ENCODE results near the gene ZNF593OS. TPM values are rescaled to one million over a fixed set of nuclear protein-coding genes. Genes with fewer than 3 reads are reported as not detected.

The ZNF593OS gene
- total and polyA plus RNA-seq, 8 donors: 0.35 to 0.68 TPM; not detected in 6

DNA sequence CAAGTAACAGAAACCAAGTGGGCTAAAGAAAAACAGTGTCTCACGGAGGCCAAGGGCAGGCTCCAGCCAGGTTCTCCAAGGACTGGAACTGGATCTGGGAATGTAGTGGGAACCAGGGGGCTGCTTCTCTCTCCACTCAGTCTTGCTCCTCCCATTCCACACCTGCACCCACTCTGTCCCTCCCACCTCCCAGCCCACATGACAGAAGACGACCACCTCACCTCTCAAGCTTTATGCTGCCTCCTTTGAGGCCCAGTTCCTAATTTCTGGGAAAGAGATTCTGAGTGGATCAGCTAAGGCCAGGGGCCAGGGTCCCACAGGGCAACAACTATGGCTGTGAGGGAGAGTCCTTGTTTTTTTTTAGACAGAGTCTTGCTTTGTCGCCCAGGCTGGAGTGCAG, 43.6 kb upstream of the ZNF593OS start:
- no peak overlapping the region for H3K4me3 ChIP-seq
- TF ChIP-seq, protein P1, sequence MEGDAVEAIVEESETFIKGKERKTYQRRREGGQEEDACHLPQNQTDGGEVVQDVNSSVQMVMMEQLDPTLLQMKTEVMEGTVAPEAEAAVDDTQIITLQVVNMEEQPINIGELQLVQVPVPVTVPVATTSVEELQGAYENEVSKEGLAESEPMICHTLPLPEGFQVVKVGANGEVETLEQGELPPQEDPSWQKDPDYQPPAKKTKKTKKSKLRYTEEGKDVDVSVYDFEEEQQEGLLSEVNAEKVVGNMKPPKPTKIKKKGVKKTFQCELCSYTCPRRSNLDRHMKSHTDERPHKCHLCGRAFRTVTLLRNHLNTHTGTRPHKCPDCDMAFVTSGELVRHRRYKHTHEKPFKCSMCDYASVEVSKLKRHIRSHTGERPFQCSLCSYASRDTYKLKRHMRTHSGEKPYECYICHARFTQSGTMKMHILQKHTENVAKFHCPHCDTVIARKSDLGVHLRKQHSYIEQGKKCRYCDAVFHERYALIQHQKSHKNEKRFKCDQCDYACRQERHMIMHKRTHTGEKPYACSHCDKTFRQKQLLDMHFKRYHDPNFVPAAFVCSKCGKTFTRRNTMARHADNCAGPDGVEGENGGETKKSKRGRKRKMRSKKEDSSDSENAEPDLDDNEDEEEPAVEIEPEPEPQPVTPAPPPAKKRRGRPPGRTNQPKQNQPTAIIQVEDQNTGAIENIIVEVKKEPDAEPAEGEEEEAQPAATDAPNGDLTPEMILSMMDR (IDR thresholded peaks at IDR 0.05): no peak
- intact Hi-C loops (cut with DNase I): no loop called here
- no peaks in the 10 kb centered on the region for H3K27me3 ChIP-seq
- FAIRE-seq: no peak
- WGBS, 2 donors: 38 to 45% methylated on average over 3 of the region's 3 CpGs
- H3K9me3 ChIP-seq: no peaks in the 10 kb centered on the region
- no peak overlapping the region for H3K27ac ChIP-seq
- ATAC-seq: no peak
- DNase-seq: no peak
- H3K36me3 ChIP-seq: no peaks in the 10 kb centered on the region
- H3K4me1 ChIP-seq: no peaks in the 10 kb centered on the region

DNA sequence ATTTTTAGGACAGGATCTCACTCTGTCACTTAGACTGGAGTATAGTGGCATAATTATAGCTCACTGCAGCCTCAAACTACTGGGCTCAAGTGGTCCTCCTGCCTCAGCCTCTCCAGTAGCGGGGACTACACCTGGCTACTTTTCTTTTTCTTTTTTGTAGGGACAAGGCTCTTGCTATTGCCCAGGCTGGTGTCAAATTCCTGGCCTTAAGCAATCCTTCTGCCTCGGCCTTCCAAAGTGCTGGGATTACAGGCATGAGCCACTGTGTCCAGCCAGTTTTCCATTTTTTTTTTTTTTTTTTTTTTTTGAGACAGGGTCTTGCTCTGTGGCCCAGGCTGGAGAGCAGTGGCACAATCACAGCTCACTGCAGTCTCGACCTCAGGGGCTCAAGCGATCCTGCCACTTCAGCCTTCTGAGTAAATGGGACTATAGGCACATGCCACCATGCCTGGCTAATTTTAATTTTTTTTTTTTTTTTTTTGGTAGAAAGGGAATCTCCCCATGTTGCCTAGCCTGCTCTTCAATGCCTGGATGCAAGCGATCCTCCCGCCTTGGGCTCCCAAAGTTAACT, 41.8 kb upstream of the ZNF593OS start:
- TF ChIP-seq, protein P1 (IDR thresholded peaks at IDR 0.05): no peak
- WGBS, 2 donors: 82 to 89% methylated on average over 6 of the region's 6 CpGs
- FAIRE-seq: no peak
- peak in 1 of 6 donors; percentile 11 for DNase-seq
- Histone ChIP-seq H3K4me1 (no peaks in the 10 kb centered on the region), H3K4me3 (no peak overlapping the region), H3K36me3 (no peaks in the 10 kb centered on the region), H3K9me3 (no peaks in the 10 kb centered on the region), H3K27ac (no peak overlapping the region), H3K27me3 (no peaks in the 10 kb centered on the region)
- intact Hi-C loops (cut with DNase I): no loop called here
- no peak for ATAC-seq

DNA sequence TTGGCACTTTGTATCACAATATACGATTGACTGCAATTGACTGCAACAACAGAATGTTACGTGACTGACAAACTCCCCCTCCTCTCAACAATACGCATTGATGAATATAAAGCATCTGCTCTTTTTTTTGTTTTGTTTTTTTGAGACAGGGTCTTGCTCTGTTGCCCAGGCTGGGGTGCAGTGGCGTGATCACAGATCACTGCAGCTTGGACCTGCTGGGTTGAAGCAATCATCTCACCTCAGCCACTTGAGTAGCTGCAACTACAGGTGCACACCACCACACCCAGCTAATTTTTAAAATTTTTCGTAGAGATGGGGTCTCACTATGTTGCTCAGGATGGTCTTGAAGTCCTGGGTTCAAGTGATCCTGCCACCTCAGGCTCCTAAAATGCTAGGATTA, 41.1 kb upstream of the ZNF593OS start:
- FAIRE-seq (no peak), ATAC-seq (no peak), DNase-seq (no peak)
- Histone ChIP-seq H3K36me3 (no peaks in the 10 kb centered on the region), H3K27ac (no peak overlapping the region), H3K4me3 (no peak overlapping the region), H3K4me1 (no peaks in the 10 kb centered on the region), H3K9me3 (no peaks in the 10 kb centered on the region), H3K27me3 (no peaks in the 10 kb centered on the region)
- WGBS, 2 donors: 76 to 81% methylated on average over 5 of the region's 5 CpGs
- intact Hi-C loops (cut with DNase I): no loop called here
- TF ChIP-seq, protein P1 (IDR thresholded peaks at IDR 0.05): no peak

DNA sequence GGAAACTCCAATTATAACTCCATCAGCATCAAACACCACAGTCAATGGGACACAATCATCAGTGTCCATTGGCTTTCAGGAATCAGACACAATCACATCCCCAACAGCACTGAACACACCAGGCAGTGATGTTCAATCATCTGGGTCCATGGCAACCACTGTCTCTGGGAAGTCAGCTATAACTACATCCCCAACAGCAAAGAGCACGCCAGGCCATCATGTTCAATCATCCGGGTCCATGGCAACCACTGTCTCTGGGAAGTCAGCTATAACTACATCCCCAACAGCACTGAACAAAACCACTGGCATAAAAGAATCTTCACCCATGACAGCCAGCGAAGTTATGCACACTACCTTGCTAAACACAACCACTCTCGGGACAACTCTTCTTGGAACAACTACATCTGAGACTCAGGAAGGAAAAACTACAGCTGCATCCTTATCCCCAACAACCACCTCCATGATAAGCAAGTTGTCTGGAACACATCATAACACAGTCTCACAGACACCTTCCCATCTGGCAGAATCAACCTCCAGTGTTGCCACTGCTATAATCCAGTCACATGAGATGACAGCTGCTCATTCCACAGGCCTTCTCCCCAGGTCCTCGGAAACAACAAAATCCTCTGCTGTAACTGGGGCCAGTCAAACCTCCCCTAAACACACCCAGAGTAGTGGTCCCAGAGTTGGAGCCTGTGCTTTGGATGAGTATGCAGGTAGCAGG, 38.7 kb upstream of the ZNF593OS start:
- TF ChIP-seq, protein P1 (IDR thresholded peaks at IDR 0.05): no peak
- 75 to 87% methylated on average over 5 of the region's 5 CpGs for WGBS, 2 donors
- Histone ChIP-seq H3K27ac (no peak overlapping the region), H3K27me3 (no peaks in the 10 kb centered on the region), H3K4me3 (no peak overlapping the region), H3K4me1 (no peaks in the 10 kb centered on the region), H3K36me3 (no peaks in the 10 kb centered on the region), H3K9me3 (no peaks in the 10 kb centered on the region)
- ATAC-seq: peak in 1 of 4 donors; percentile 14
- no peak for DNase-seq
- FAIRE-seq: no peak
- intact Hi-C loops (cut with DNase I): no loop called here

All from pancreas (tissue), 10 donors.